GM12873 (cell line): ENCODE measurements around the gene PEAR1.

ENCODE experiments used
- TF ChIP-seq, protein P1 (sequence below): IDR thresholded peaks from 2 replicates; pipeline ENCODE4 v1.5.1; 2012; ENCODE audit warnings: low read depth, mild to moderate bottlenecking, moderate library complexity, low read length, control low read depth; ENCODE audit not compliant: insufficient read depth; ENCODE audit errors: missing control alignments

The PEAR1 gene, protein sequence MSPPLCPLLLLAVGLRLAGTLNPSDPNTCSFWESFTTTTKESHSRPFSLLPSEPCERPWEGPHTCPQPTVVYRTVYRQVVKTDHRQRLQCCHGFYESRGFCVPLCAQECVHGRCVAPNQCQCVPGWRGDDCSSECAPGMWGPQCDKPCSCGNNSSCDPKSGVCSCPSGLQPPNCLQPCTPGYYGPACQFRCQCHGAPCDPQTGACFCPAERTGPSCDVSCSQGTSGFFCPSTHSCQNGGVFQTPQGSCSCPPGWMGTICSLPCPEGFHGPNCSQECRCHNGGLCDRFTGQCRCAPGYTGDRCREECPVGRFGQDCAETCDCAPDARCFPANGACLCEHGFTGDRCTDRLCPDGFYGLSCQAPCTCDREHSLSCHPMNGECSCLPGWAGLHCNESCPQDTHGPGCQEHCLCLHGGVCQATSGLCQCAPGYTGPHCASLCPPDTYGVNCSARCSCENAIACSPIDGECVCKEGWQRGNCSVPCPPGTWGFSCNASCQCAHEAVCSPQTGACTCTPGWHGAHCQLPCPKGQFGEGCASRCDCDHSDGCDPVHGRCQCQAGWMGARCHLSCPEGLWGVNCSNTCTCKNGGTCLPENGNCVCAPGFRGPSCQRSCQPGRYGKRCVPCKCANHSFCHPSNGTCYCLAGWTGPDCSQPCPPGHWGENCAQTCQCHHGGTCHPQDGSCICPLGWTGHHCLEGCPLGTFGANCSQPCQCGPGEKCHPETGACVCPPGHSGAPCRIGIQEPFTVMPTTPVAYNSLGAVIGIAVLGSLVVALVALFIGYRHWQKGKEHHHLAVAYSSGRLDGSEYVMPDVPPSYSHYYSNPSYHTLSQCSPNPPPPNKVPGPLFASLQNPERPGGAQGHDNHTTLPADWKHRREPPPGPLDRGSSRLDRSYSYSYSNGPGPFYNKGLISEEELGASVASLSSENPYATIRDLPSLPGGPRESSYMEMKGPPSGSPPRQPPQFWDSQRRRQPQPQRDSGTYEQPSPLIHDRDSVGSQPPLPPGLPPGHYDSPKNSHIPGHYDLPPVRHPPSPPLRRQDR

DNA sequence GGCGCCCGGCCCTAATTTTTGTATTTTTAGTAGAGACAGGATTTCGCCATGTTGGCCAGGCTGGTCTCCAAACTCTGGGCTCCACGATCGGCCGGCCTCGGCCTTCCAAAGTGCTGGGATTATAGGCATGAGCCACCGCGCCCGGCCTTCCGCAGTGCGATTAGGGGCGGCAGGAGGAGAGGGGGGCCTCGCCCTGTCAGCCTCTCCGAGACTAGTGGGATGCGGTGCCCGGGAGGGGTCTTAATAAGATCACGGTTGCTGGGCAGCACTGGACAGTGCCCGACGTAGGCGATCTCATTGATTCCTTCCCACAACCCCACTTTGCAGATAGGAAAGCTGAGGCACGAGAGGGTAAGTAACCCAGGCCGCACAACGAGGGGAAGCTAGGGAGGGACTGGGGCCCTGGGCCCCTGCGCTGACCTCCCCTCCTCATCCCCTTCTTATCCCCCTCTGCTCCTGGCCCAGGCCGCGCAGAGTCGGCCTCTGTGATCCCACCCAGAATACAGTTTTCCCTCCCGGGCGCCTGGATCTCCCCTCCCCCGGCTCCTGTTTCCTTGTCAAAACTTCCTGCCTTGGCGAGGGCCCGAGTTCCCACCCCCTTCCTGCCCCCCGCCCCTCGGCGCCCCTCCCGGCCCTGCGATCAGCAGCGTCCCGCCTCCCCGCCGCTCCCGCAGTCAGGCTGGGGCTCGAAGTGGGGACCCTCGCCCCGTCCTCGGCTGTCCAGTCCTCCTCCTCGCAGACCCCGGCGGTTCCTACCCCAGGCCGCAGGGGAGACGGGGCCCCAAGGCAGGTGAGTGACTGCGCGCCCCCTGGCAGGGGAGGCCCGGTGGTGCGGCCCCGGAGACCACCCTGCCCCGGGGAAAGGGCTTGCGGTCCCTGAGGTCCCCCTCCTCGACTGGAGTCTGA is at the start of gene PEAR1:
TSS of gene PEAR1 (plus strand) at position 671 of the 906 bp plus-strand sequence. CDS start 10,209 bp downstream, outside the sequence.
- TF ChIP-seq, protein P1, sequence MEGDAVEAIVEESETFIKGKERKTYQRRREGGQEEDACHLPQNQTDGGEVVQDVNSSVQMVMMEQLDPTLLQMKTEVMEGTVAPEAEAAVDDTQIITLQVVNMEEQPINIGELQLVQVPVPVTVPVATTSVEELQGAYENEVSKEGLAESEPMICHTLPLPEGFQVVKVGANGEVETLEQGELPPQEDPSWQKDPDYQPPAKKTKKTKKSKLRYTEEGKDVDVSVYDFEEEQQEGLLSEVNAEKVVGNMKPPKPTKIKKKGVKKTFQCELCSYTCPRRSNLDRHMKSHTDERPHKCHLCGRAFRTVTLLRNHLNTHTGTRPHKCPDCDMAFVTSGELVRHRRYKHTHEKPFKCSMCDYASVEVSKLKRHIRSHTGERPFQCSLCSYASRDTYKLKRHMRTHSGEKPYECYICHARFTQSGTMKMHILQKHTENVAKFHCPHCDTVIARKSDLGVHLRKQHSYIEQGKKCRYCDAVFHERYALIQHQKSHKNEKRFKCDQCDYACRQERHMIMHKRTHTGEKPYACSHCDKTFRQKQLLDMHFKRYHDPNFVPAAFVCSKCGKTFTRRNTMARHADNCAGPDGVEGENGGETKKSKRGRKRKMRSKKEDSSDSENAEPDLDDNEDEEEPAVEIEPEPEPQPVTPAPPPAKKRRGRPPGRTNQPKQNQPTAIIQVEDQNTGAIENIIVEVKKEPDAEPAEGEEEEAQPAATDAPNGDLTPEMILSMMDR: no peak

DNA sequence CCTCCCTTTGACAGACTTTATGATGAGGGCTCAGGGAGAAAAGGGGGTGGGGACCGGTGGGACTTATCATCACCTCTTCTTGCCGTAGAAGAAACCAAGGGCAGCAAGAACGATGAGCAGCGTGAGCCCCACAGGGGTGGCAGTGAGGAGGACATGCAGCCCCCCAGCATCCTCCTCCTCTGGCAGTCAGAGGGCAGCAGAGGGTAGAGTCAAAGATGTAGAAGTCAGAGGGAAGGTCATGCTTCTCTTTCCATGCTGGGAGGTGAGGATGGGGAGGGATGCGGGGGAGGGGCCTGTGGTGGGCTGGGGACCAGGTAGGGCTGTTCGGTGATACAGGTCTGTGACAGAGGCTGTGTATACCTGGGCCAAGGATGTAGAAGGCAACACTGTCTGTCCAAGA is 49.4 kb upstream of the PEAR1 start:
- TF ChIP-seq, protein P1: no peak

DNA sequence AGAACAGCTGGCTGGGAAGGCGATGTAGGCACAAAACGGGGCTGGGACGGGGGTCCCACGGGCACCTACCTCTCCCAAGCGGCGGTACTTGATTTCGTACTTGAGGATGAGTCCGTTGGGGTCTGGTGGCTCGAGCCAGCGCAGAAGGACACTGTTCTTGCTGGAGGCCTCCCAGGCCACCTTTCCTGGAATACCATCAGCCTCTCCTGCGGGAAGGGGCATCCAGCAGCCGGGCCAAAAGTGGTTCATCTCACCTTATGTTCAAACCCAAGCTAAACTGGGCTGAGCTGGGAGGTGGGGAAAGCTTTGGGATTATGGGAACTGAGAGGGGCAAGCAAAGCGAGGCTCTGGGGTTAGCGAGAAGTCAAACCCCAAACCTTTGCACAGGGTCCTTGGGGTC is 48.9 kb upstream of the PEAR1 start:
- TF ChIP-seq, protein P1: no peak

DNA sequence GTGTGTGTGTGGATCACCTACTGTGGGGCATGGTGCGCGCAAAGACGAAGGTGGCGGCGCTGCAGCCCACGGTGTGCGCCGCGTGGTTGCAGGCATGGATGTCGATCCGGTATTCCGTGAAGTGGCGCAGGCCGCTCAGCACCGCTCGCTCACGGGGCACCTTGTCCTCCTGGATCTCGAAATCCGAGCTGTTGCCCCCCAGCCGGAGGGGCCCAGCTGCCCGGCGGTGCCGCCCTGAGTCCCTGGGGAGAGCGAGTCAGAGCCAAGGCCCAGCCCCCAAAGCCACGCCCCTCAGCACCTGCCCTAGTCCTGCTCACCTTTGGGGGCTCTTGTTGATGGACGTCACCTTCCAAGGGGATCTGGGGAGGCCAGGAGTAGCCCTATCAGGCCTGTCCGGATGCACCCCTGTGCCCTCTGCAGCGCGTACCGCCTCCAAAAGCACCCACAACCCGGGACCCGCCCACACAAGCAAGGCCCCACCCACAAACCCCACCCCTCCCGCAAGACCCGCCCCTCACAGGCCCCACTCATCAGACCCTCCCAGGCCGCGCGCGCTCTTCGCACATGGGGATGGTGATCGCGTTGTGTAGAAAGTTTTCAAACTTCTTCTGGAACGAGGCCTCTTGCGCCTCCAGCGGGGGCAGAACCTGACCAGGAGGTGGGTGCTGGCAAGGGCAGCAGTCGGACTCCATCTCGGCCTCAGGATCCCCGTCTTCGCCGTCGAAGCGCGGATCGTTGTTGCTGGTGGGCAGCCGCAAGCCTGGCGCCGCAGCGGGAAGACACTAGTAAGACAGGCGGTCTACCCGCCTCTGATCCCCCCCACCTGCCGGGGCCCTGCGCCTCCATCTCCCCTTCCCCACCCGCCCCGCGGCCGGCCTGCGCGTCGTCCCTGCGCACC is 48.2 kb upstream of the PEAR1 start:
- TF ChIP-seq, protein P1: no peak

DNA sequence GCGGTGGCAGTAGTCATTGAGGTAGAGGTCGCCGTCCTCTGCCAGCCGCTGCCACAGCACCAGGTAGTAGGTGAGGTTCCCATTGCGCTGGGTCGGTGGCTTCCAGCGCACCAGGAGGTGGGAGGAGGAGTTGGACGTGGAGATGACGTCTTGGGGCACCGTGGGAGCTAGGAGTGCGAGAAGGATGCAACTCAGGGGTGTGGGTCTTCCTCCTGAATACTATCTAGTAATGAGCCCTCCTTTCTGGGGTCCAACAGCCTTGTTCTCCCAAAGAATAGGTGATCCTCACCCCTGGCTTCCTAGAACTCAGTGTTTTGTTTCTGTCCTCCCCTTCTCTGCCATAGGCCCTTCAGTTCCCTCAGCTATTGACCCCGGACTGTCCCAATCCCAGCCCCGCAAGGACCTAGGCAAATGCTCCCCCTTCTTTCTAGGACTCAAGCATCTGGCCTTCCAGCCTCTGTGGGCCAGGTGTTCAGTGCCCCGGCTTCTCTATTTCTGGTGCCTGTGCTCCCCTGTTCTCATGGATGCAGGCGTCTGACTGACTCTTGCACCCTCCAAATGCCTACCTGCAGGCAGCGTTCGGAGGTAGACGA is 47.5 kb upstream of the PEAR1 start:
- TF ChIP-seq, protein P1: no peak

DNA sequence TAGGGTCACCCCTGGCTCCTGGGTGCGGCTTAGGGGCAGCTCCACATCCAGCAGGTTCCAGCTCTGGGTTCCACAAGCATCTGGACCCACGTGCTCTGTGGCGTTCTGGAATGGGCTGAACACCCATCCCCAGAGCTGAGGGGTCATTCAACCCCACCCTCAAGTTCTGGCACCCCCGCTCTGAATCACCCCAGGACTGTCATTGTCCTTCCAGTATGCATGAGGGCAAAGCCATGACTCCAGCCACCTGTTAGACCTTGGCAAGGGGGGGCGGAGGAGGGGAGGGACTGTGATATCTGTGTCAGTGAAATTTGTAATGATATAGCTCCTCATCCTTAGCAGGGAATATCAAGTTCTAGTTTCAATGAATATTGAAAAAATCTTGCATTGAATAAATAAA is 46.9 kb upstream of the PEAR1 start:
- TF ChIP-seq, protein P1: no peak
